RWPE2 (cell line): ENCODE measurements around the gene CYB561D1.
A peak's percentile ranks its signal among the peaks of the same experiment; 100 is the strongest.

ENCODE experiments used
- ATAC-seq: fragments of 200-7000 bp; cut with Tn5 transposase; 3 replicates; pipeline ENCODE4 v1.9.1; 2021; ENCODE audit warnings: low read depth
- DNase-seq: peaks from one replicate; pipeline ENCODE4 v3.0.0-alpha.2; 2020; ENCODE audit warnings: low spot score
- H3K27ac ChIP-seq: fragments of 450-650 bp; 2 replicates; pipeline ENCODE4 v1.5.1; 2017; ENCODE audit warnings: mild to moderate bottlenecking; ENCODE audit not compliant: poor library complexity, severe bottlenecking
- H3K27me3 ChIP-seq: fragments of 250-450 bp; sonication (Bioruptor Pico); 2 replicates; pipeline ENCODE4 v1.5.1; 2021; ENCODE audit warnings: mild to moderate bottlenecking, moderate library complexity; ENCODE audit not compliant: insufficient read depth, poor library complexity, severe bottlenecking
- H3K36me3 ChIP-seq: fragments of 250-450 bp; sonication (Bioruptor Pico); 2 replicates; pipeline ENCODE4 v1.5.1; 2020; ENCODE audit warnings: low read depth, mild to moderate bottlenecking, moderate library complexity
- H3K4me1 ChIP-seq: fragments of 250-450 bp; sonication (Bioruptor Pico); 2 replicates; pipeline ENCODE4 v1.5.1; 2021; ENCODE audit warnings: mild to moderate bottlenecking, moderate library complexity; ENCODE audit not compliant: insufficient read depth, poor library complexity, severe bottlenecking
- H3K4me3 ChIP-seq: fragments of 250-450 bp; sonication (Bioruptor Pico); 2 replicates; pipeline ENCODE4 v1.5.1; 2021; ENCODE audit warnings: mild to moderate bottlenecking, moderate library complexity; ENCODE audit not compliant: severe bottlenecking
- H3K9me3 ChIP-seq: fragments of 250-450 bp; sonication (Bioruptor Pico); 2 replicates; pipeline ENCODE4 v1.5.1; 2021; ENCODE audit warnings: mild to moderate bottlenecking, moderate library complexity; ENCODE audit not compliant: severe bottlenecking
- CTCF ChIP-seq: fragments of 450-650 bp; IDR thresholded peaks from one replicate; pipeline ENCODE4 v1.5.1; 2017; ENCODE audit warnings: mild to moderate bottlenecking, moderate library complexity; ENCODE audit not compliant: poor library complexity, severe bottlenecking

Gene CYB561D1

GRCh38 chr1:109548321-109549267 is 54.7 kb downstream of the CYB561D1 start, which contains the start of gene GNAI3:
Gene GNAI3, plus strand, starts transcription at chr1:109548615. Its CDS starts 106 bp downstream, at chr1:109548721.
- Histone ChIP-seq H3K27ac (peak within 1 kb of the TSS; percentile 62), H3K4me3 (peak within 1 kb of the TSS; percentile 74), H3K36me3 (peaks cover 15% of the 10 kb centered on the region), H3K9me3 (no peaks in the 10 kb centered on the region), H3K27me3 (no peaks in the 10 kb centered on the region), H3K4me1 (peaks cover 18% of the 10 kb centered on the region)
- TF ChIP-seq CTCF: no peak
- ATAC-seq (peak; percentile 92), DNase-seq (peak; percentile 92)
